HEK293 (cell line): Measurements from ENCODE around the gene RIMBP3C.

ENCODE experiments used
- CTCF ChIA-PET: fragments of 350-600 bp; formaldehyde crosslinking; extraction: SDS; loops from one replicate; lab custom pipeline; 2021; ENCODE audit warnings: antibody characterized with exemption; lab: Yijun Ruan, JAX
- POLR2A ChIA-PET: fragments of 300-600 bp; formaldehyde crosslinking; extraction: SDS; loops from one replicate; lab custom pipeline; 2020; ENCODE audit warnings: antibody characterized with exemption, inconsistent platforms; lab: Yijun Ruan, JAX
- H3K27ac ChIP-seq: fragments of 200-500 bp; sonication (Bioruptor generic); 2 replicates; pipeline ENCODE4 v1.5.1; 2014; ENCODE audit warnings: low read depth, low read length, control low read depth, inconsistent platforms; ENCODE audit errors: extremely low read depth
- H3K36me3 ChIP-seq, 2 experiments: fragments of 200-500 bp in 1 of 2; sonication (Bioruptor generic) in 1 of 2; 1 replicate in 1 of 2; 2 replicates in 1 of 2; pipeline ENCODE4 v1.5.1; 2014 to 2017; ENCODE audit warnings: inconsistent platforms in 2 of 2, low read length in 2 of 2; ENCODE audit not compliant: control insufficient read depth in 2 of 2, insufficient read depth in 1 of 2
- H3K4me1 ChIP-seq: fragments of 200-500 bp; sonication (Bioruptor generic); 2 replicates; pipeline ENCODE4 v1.5.1; 2014; ENCODE audit warnings: mild to moderate bottlenecking, low read length, inconsistent platforms; ENCODE audit not compliant: control insufficient read depth, insufficient read depth
- H3K4me3 ChIP-seq: 2 replicates; pipeline ENCODE4 v1.5.1; 2011; ENCODE audit warnings: low read depth, mild to moderate bottlenecking, control low read depth, low read length, moderate library complexity
- H3K9me3 ChIP-seq: fragments of 200-500 bp; sonication (Bioruptor generic); 2 replicates; pipeline ENCODE4 v1.5.1; 2014; ENCODE audit warnings: low read depth, low read length, inconsistent platforms; ENCODE audit not compliant: control insufficient read depth, insufficient read depth
- EGR2 ChIP-seq: fragments of 450-650 bp; formaldehyde crosslinking; IDR thresholded peaks from 2 replicates; pipeline ENCODE4 v1.5.1; 2016; ENCODE audit warnings: low read depth, missing biosample characterization, missing genetic modification characterization
- GLIS1 ChIP-seq: fragments of 450-650 bp; formaldehyde crosslinking; IDR thresholded peaks from 2 replicates; pipeline ENCODE4 v1.5.1; 2016; ENCODE audit warnings: missing biosample characterization, missing genetic modification characterization
- IKZF3 ChIP-seq: fragments of 450-650 bp; IDR thresholded peaks from 2 replicates; pipeline ENCODE4 v1.5.0; 2018; ENCODE audit warnings: missing biosample characterization, mild to moderate bottlenecking, missing genetic modification characterization, moderate library complexity
- MZF1 ChIP-seq: fragments of 450-650 bp; formaldehyde crosslinking; IDR thresholded peaks from 2 replicates; pipeline ENCODE4 v1.5.1; 2017; ENCODE audit warnings: missing biosample characterization, missing genetic modification characterization, borderline replicate concordance
- OVOL3 ChIP-seq: fragments of 450-650 bp; formaldehyde crosslinking; IDR thresholded peaks from 2 replicates; pipeline ENCODE4 v1.5.1; 2016; ENCODE audit warnings: missing biosample characterization, missing genetic modification characterization
- RBAK ChIP-seq: fragments of 450-650 bp; formaldehyde crosslinking; IDR thresholded peaks from 2 replicates; pipeline ENCODE4 v1.5.1; 2016; ENCODE audit warnings: missing biosample characterization, missing genetic modification characterization
- SCRT1 ChIP-seq: fragments of 450-650 bp; formaldehyde crosslinking; IDR thresholded peaks from 2 replicates; pipeline ENCODE4 v1.5.1; 2016; ENCODE audit warnings: missing biosample characterization, missing genetic modification characterization, borderline replicate concordance
- ZFHX2 ChIP-seq: fragments of 450-650 bp; formaldehyde crosslinking; conservative IDR thresholded peaks from 2 replicates; pipeline ENCODE4 v1.5.1; 2016; ENCODE audit warnings: missing biosample characterization, missing genetic modification characterization
- ZIC2 ChIP-seq: fragments of 450-650 bp; formaldehyde crosslinking; IDR thresholded peaks from 2 replicates; pipeline ENCODE4 v1.5.1; 2016; ENCODE audit warnings: missing biosample characterization, missing genetic modification characterization
- ZNF10 ChIP-seq: fragments of 450-650 bp; formaldehyde crosslinking; IDR thresholded peaks from 2 replicates; pipeline ENCODE4 v1.5.1; 2017; ENCODE audit warnings: missing biosample characterization, missing genetic modification characterization
- ZNF133 ChIP-seq: fragments of 450-650 bp; formaldehyde crosslinking; IDR thresholded peaks from 2 replicates; pipeline ENCODE4 v1.5.1; 2016; ENCODE audit warnings: missing biosample characterization, missing genetic modification characterization
- ZNF175 ChIP-seq: fragments of 450-650 bp; formaldehyde crosslinking; IDR thresholded peaks from 2 replicates; pipeline ENCODE4 v1.5.1; 2016; ENCODE audit warnings: missing biosample characterization, missing genetic modification characterization
- ZNF48 ChIP-seq: fragments of 450-650 bp; formaldehyde crosslinking; IDR thresholded peaks from 2 replicates; pipeline ENCODE4 v1.5.1; 2016; ENCODE audit warnings: missing biosample characterization, missing genetic modification characterization
- ZNF558 ChIP-seq: fragments of 450-650 bp; formaldehyde crosslinking; IDR thresholded peaks from 2 replicates; pipeline ENCODE4 v1.5.1; 2016; ENCODE audit warnings: missing biosample characterization, missing genetic modification characterization
- ZNF677 ChIP-seq: fragments of 450-650 bp; IDR thresholded peaks from 2 replicates; pipeline ENCODE4 v1.5.0; 2018; ENCODE audit warnings: missing biosample characterization, mild to moderate bottlenecking, missing genetic modification characterization, moderate library complexity
- ZNF768 ChIP-seq: fragments of 450-650 bp; formaldehyde crosslinking; IDR thresholded peaks from 2 replicates; pipeline ENCODE4 v1.5.1; 2018; ENCODE audit warnings: missing biosample characterization, mild to moderate bottlenecking, missing genetic modification characterization
- TF ChIP-seq, protein P1 (sequence below): fragments of 450-650 bp; formaldehyde crosslinking; IDR thresholded peaks from 2 replicates; pipeline ENCODE4 v1.5.1; 2016; ENCODE audit warnings: missing biosample characterization, missing genetic modification characterization
- TF ChIP-seq, protein P2 (sequence below): fragments of 450-650 bp; formaldehyde crosslinking; IDR thresholded peaks from 2 replicates; pipeline ENCODE4 v1.5.1; 2016; ENCODE audit warnings: missing biosample characterization, missing genetic modification characterization
- TF ChIP-seq, protein P3 (sequence below): fragments of 450-650 bp; formaldehyde crosslinking; IDR thresholded peaks from 2 replicates; pipeline ENCODE4 v1.5.1; 2016; ENCODE audit warnings: missing biosample characterization, missing genetic modification characterization

RIMBP3C gene

DNA sequence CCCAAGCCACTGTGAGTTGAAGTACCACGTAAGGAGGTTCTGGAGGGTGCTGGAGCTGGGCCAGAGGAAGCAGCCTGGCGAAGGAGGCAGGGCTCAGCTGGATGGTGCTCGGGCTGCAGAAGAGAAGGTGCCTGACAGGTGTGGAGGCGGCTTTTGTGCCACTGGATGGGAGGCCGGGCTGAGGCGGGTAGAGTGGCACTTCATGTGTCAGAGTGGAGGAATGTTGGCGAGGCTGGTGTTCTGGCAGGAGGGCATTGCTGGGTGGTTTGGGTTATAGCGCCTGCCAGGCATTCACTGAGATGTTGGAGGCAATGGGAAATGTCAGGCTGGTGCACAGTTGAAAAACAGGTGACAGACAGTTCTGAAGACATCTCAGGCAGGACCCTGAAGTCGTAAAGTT is 40.4 kb upstream of the RIMBP3C start:
- TF ChIP-seq OVOL3 (tag by site-specific recombination) (no peak), ZIC2 (no peak)
- H3K4me3 ChIP-seq: no peak overlapping the region
- H3K36me3 ChIP-seq: peaks cover 9 to 72% of the 10 kb centered on the region in 2 experiments
- no peaks in the 10 kb centered on the region for H3K4me1 ChIP-seq
- H3K9me3 ChIP-seq: no peaks in the 10 kb centered on the region
- H3K27ac ChIP-seq: no peak overlapping the region
- ChIA-PET POLR2A (no interaction called here), CTCF (interaction anchor here (2.6 to 2.7 kb wide), 2 partner anchors 14 to 51 kb away, joined by 11 to 18 read pairs; partner anchors contain the start of gene SDF2L1)

DNA sequence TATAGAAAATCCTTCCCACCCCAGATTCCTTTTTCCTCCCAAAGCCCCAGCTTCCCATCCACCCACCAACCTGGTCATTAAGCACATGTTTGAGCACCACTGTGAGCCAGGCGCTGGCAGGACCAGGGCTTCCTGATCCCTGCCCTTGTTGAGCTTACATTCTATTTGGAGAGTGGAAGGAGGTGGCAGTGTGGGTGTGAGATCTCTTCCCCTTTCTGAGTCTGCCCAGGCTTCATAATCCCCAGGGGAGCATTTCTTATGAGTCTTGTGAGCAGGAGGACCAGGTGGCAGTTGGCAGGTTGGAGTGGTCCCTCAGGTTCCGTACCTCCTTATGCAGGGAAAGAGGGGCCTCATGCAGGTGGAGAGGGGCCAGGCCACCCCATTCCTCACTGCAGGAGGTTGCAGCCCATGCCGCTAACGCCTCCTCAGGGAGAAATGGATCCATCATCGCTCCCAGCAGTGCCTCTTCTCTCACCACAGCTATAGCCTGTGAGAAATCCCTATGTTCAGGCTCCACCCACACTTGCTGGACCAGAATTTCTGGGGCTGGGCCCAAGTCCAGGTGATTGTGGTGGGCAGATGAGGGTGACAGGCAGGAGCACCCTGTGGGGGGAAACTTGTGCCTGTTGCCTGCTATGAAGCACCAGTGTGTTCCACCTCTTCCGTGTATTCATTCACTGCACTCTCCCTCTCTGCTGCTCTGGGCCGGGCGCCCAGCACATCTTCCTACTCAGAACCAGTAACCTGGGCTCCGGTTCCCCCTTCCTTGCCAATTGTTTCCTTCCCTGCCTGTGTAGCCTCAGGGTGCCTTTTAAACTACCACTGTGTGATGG is 39.8 kb upstream of the RIMBP3C start:
- CTCF ChIA-PET: interaction anchor here (0.7 kb wide), 1 partner anchor 33 kb away, joined by 3 read pairs; no protein-coding TSS in a partner anchor
- POLR2A ChIA-PET: no interaction called here
- Histone ChIP-seq H3K36me3 (peaks cover 7 to 65% of the 10 kb centered on the region in 2 experiments), H3K9me3 (no peaks in the 10 kb centered on the region), H3K4me3 (no peak overlapping the region), H3K27ac (no peak overlapping the region), H3K4me1 (no peaks in the 10 kb centered on the region)
- no peak for TF ChIP-seq ZNF768 (tag by site-specific recombination)
- no peak for TF ChIP-seq ZNF10 (tag by site-specific recombination)
- TF ChIP-seq, protein P1, sequence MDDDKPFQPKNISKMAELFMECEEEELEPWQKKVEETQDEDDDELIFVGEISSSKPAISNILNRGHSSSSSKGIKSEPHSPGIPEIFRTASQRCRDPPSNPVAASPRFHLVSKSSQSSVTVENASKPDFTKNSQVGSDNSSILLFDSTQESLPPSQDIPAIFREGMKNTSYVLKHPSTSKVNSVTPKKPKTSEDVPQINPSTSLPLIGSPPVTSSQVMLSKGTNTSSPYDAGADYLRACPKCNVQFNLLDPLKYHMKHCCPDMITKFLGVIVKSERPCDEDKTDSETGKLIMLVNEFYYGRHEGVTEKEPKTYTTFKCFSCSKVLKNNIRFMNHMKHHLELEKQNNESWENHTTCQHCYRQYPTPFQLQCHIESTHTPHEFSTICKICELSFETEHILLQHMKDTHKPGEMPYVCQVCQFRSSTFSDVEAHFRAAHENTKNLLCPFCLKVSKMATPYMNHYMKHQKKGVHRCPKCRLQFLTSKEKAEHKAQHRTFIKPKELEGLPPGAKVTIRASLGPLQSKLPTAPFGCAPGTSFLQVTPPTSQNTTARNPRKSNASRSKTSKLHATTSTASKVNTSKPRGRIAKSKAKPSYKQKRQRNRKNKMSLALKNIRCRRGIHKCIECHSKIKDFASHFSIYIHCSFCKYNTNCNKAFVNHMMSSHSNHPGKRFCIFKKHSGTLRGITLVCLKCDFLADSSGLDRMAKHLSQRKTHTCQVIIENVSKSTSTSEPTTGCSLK: no peak
- TF ChIP-seq ZNF677 (tag by site-specific recombination): no peak
- TF ChIP-seq ZNF558 (tag by site-specific recombination): no peak
- TF ChIP-seq ZNF175: no peak
- TF ChIP-seq ZIC2: peak; percentile 61
- TF ChIP-seq ZNF133 (tag by site-specific recombination): no peak
- 0 out of 2 replicates have a peak, but pooled peaks have one; percentile 32 for TF ChIP-seq EGR2 (tag by site-specific recombination)
- no peak for TF ChIP-seq SCRT1 (tag by site-specific recombination)
- peak; percentile 47 for TF ChIP-seq GLIS1 (tag by site-specific recombination)
- TF ChIP-seq MZF1 (tag by site-specific recombination): no peak
- TF ChIP-seq, protein P2, sequence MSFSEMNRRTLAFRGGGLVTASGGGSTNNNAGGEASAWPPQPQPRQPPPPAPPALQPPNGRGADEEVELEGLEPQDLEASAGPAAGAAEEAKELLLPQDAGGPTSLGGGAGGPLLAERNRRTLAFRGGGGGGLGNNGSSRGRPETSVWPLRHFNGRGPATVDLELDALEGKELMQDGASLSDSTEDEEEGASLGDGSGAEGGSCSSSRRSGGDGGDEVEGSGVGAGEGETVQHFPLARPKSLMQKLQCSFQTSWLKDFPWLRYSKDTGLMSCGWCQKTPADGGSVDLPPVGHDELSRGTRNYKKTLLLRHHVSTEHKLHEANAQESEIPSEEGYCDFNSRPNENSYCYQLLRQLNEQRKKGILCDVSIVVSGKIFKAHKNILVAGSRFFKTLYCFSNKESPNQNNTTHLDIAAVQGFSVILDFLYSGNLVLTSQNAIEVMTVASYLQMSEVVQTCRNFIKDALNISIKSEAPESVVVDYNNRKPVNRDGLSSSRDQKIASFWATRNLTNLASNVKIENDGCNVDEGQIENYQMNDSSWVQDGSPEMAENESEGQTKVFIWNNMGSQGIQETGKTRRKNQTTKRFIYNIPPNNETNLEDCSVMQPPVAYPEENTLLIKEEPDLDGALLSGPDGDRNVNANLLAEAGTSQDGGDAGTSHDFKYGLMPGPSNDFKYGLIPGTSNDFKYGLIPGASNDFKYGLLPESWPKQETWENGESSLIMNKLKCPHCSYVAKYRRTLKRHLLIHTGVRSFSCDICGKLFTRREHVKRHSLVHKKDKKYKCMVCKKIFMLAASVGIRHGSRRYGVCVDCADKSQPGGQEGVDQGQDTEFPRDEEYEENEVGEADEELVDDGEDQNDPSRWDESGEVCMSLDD: no peak
- TF ChIP-seq, protein P3, sequence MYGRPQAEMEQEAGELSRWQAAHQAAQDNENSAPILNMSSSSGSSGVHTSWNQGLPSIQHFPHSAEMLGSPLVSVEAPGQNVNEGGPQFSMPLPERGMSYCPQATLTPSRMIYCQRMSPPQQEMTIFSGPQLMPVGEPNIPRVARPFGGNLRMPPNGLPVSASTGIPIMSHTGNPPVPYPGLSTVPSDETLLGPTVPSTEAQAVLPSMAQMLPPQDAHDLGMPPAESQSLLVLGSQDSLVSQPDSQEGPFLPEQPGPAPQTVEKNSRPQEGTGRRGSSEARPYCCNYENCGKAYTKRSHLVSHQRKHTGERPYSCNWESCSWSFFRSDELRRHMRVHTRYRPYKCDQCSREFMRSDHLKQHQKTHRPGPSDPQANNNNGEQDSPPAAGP (tag by site-specific recombination): no peak
- TF ChIP-seq RBAK: no peak
- peak; percentile 30; the same call in 1 of the 2 replicates for TF ChIP-seq ZFHX2
- 0 out of 2 replicates have a peak, but pooled peaks have one; percentile 28 for TF ChIP-seq IKZF3
- no peak for TF ChIP-seq ZNF48 (tag by site-specific recombination)
